ENCODE measurements around the gene PTK6. TPM values are rescaled to one million over a fixed set of nuclear protein-coding genes. Genes with fewer than 3 reads are reported as not detected.

The PTK6 gene
- total and polyA plus RNA-seq, 2 experiments from 2014 or later = 0.27 to 1.1 TPM

DNA sequence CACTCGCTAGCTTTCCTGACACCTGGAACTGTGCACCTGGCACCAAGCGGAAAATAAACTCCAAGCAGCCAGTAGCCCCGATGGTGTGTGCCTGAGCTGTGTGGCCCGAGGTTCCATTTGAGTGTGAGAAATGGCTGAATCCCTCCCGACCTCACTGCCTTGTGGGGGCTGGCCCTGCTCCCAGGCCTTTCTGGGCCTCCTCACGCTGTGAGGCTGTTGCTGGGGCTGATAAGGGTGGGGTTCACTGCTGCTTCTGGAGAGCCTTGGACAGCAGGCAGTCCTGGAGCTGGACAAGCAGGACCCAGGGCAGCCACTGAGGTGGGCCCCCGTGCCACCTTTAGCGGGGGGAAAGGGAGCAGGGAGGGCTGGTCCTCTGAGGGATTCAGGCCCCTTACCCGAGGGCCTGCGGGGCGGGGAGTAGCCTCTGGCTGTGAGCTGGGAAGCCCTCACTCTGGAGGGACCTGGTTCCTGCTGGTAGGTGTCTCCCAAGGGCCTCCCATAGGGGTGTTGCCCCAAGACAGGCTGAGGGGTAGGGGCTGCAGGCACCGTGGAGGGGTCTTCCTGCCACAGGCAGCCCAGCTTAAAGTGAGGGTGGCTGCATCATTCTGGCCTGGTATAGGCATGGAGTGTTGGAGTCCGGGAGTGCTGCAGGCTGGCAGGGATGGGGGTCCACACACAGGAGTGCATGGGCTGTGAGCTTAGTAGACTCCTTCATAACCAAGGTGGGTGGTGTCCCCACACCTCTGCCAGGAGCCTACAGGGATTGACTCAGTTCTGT, 14.9 kb downstream of the PTK6 start:
- DNase-seq (ENCODE audit: low spot score) = no peak
- H3K27ac ChIP-seq = no peak overlapping the region
- H2AFZ ChIP-seq = no peak overlapping the region
- H3K4me3 ChIP-seq = no peak overlapping the region
- H3K36me3 ChIP-seq (replicated peaks; ENCODE audit: insufficient read depth, low read depth) = no peaks in the 10 kb centered on the region
- H3K9me3 ChIP-seq (ENCODE audit: low read depth) = no peaks in the 10 kb centered on the region
- peak overlapping the region; percentile 99 for H3K4me2 ChIP-seq
- TF ChIP-seq EZH2 (IDR thresholded peaks at IDR 0.05; ENCODE audit: borderline replicate concordance) (no peak), EZH2phosphoT487 (IDR thresholded peaks at IDR 0.05; ENCODE audit: low read depth, severe bottlenecking, unreplicated experiment) (no peak)
- TF ChIP-seq, protein P1, sequence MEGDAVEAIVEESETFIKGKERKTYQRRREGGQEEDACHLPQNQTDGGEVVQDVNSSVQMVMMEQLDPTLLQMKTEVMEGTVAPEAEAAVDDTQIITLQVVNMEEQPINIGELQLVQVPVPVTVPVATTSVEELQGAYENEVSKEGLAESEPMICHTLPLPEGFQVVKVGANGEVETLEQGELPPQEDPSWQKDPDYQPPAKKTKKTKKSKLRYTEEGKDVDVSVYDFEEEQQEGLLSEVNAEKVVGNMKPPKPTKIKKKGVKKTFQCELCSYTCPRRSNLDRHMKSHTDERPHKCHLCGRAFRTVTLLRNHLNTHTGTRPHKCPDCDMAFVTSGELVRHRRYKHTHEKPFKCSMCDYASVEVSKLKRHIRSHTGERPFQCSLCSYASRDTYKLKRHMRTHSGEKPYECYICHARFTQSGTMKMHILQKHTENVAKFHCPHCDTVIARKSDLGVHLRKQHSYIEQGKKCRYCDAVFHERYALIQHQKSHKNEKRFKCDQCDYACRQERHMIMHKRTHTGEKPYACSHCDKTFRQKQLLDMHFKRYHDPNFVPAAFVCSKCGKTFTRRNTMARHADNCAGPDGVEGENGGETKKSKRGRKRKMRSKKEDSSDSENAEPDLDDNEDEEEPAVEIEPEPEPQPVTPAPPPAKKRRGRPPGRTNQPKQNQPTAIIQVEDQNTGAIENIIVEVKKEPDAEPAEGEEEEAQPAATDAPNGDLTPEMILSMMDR (IDR thresholded peaks at IDR 0.05; ENCODE audit: poor library complexity) = no peak
- peaks cover 16% of the 10 kb centered on the region for H3K79me2 ChIP-seq
- H4K20me1 ChIP-seq (ENCODE audit: insufficient read depth, poor library complexity, severe bottlenecking) = peaks cover 24% of the 10 kb centered on the region
- WGBS (ENCODE audit: low lambda C conversion rate, missing lambda C conversion rate) = 62% methylated on average over 11 of the region's 13 CpGs
- no peaks in the 10 kb centered on the region for H3K27me3 ChIP-seq
- peaks cover 13% of the 10 kb centered on the region for H3K4me1 ChIP-seq (ENCODE audit: insufficient read depth)
- H3K9me2 ChIP-seq (replicated peaks; ENCODE audit: insufficient read depth) = no peaks in the 10 kb centered on the region

DNA sequence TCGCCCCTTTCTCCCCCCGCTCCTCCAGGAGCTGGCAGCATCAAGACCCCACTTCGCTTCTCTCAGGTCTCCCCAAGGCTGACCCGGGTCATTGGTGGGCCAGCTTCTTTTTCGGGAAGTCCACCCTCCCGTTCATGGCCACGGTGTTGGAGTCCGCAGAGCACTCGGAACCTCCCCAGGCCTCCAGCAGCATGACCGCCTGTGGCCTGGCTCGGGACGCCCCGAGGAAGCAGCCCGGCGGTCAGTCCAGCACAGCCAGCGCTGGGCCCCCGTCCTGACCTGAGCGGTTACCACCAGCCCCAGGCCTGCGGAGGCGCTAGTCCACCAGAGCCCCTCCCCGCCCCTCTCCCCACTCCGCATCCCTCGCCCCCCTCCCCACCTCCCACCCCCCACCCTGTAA, 15.6 kb downstream of the PTK6 start:
- no peaks in the 10 kb centered on the region for H3K9me3 ChIP-seq (ENCODE audit: low read depth)
- no peaks in the 10 kb centered on the region for H3K9me2 ChIP-seq (replicated peaks; ENCODE audit: insufficient read depth)
- peak overlapping the region; percentile 98 for H3K27ac ChIP-seq
- 13% methylated on average over 14 of the region's 23 CpGs for WGBS (ENCODE audit: low lambda C conversion rate, missing lambda C conversion rate)
- no peak for DNase-seq (ENCODE audit: low spot score)
- TF ChIP-seq, protein P1 (IDR thresholded peaks at IDR 0.05; ENCODE audit: poor library complexity) = no peak
- TF ChIP-seq EZH2 (IDR thresholded peaks at IDR 0.05; ENCODE audit: borderline replicate concordance) (no peak), EZH2phosphoT487 (IDR thresholded peaks at IDR 0.05; ENCODE audit: low read depth, severe bottlenecking, unreplicated experiment) (no peak)
- no peaks in the 10 kb centered on the region for H3K27me3 ChIP-seq
- H4K20me1 ChIP-seq (ENCODE audit: insufficient read depth, poor library complexity, severe bottlenecking) = peaks cover 24% of the 10 kb centered on the region
- H3K4me2 ChIP-seq = peak overlapping the region; percentile 99
- H3K79me2 ChIP-seq = peaks cover 16% of the 10 kb centered on the region
- H3K4me1 ChIP-seq (ENCODE audit: insufficient read depth) = peaks cover 13% of the 10 kb centered on the region
- H2AFZ ChIP-seq = no peak overlapping the region
- peak overlapping the region; percentile 99 for H3K4me3 ChIP-seq
- no peaks in the 10 kb centered on the region for H3K36me3 ChIP-seq (replicated peaks; ENCODE audit: insufficient read depth, low read depth)

DNA sequence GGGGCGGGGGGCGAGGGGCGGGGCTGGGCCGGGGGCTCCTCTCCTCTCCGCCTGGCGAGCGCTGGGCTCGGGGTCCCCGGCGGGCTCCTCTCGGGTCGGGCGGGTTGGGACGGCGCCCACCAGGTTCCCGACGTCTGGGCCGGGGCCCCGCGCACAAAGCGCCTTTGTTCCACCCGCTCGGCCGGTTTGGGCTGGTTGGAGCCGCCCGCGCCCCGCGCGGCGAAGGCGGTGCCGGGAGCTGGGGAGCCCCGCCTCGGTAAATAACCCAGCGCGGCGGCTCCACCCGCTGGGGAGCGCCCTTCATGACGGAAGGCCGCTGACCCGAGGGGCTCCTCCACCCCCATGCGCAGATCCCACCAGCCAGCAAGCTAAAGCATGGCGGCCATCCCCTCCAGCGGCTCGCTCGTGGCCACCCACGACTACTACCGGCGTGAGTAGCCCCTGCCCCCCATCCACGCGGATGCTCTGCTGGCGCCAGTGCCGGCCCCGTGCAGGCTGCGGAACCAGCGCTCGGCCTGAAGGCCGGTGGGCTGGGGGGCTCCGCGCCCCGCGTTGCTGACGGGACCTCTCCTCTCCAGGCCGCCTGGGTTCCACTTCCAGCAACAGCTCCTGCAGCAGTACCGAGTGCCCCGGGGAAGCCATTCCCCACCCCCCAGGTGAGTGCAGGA, 16.1 kb downstream of the PTK6 start:
- Histone ChIP-seq H3K27ac (peak overlapping the region; percentile 98), H4K20me1 (ENCODE audit: insufficient read depth, poor library complexity, severe bottlenecking) (peaks cover 24% of the 10 kb centered on the region), H3K4me2 (peak overlapping the region; percentile 99), H3K27me3 (no peaks in the 10 kb centered on the region), H3K36me3 (replicated peaks; ENCODE audit: insufficient read depth, low read depth) (no peaks in the 10 kb centered on the region), H2AFZ (no peak overlapping the region), H3K9me2 (replicated peaks; ENCODE audit: insufficient read depth) (no peaks in the 10 kb centered on the region), H3K4me1 (ENCODE audit: insufficient read depth) (peaks cover 13% of the 10 kb centered on the region), H3K79me2 (peaks cover 16% of the 10 kb centered on the region), H3K9me3 (ENCODE audit: low read depth) (no peaks in the 10 kb centered on the region), H3K4me3 (peak overlapping the region; percentile 99)
- DNase-seq (ENCODE audit: low spot score) = peak; percentile 93
- TF ChIP-seq, protein P1 (IDR thresholded peaks at IDR 0.05; ENCODE audit: poor library complexity) = peak; percentile 6
- no peak for TF ChIP-seq EZH2 (IDR thresholded peaks at IDR 0.05; ENCODE audit: borderline replicate concordance)
- TF ChIP-seq EZH2phosphoT487 (IDR thresholded peaks at IDR 0.05; ENCODE audit: low read depth, severe bottlenecking, unreplicated experiment) = no peak
- WGBS (ENCODE audit: low lambda C conversion rate, missing lambda C conversion rate) = 1% methylated on average over 36 of the region's 68 CpGs

Measured in hepatocyte (in vitro differentiated cells).